Amygdala (tissue), 56 donors: ENCODE results near the gene PFN3.
A peak's percentile ranks its signal among the peaks of the same experiment; 100 is the strongest.

ENCODE experiments used
- DNase-seq, 56 donors: peaks; one replicate each; lab custom pipeline; 2025; lab: John Stamatoyannopoulos, UW

PFN3 gene

DNA sequence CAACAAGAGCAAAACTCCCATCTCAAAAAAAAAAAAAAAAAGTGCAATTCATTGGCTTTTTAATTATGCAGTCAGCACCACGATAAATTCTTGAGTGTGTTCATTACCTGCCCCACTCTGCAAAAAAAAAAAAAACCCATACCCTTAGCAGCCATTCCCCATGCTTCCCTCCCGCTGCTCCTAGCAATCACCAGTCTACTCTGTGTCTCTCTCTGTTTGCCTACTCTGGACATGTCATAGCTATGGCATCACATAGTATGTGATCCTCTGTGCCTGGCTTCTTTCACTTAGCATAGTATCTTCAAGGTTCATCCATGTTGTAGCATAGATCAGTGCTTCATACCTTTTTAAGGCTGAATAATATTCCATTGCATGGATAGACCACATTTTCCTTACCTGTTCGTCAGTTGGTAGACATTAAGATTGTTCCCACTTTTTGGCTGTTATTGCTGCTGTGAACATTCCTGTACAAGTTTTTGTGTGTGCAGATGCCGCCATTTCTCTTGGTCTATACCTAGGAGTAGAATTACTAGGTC lies 39.1 kb upstream of the PFN3 start:
- DNase-seq, result no peak

DNA sequence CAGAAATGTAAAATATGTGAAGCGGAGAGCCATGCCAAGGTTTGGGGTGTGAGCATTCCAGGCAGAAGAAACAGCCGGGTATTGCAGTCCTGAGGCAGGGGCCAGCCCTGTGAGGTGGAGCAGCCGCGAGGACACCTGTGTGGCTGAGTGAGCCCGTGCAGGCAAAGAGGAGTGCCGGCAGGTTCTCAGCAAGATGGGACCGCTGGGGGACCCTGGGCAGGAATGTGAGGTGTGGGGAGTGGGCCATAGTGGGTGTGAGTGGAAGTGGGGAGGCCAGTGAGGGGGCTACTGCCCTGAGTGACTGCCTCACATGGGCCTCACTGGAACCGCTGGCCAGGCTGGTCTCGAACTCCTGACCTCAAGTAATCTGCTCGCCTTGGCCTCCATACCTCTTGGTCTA lies 38.0 kb upstream of the PFN3 start:
- DNase-seq, result no peak

DNA sequence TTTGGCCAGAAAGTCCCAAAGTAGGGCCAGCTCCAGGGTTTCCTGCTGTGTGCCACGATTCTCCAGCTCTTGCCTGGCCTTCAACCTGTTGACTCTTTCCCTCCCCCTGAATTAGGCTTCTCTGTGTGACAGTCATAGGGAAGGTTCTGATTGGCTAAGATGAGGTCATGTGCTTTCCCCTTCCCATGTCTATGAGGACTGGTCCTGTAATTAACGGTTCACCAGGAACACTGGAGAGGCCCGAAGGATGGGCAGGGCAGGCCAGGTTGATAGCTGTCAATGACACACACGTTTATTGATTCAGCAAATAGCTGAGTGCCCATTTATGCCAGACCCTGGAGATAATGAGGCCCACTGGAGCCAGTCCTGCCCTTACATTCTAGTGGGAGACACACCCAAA lies 37.2 kb upstream of the PFN3 start:
- DNase-seq, result no peak

DNA sequence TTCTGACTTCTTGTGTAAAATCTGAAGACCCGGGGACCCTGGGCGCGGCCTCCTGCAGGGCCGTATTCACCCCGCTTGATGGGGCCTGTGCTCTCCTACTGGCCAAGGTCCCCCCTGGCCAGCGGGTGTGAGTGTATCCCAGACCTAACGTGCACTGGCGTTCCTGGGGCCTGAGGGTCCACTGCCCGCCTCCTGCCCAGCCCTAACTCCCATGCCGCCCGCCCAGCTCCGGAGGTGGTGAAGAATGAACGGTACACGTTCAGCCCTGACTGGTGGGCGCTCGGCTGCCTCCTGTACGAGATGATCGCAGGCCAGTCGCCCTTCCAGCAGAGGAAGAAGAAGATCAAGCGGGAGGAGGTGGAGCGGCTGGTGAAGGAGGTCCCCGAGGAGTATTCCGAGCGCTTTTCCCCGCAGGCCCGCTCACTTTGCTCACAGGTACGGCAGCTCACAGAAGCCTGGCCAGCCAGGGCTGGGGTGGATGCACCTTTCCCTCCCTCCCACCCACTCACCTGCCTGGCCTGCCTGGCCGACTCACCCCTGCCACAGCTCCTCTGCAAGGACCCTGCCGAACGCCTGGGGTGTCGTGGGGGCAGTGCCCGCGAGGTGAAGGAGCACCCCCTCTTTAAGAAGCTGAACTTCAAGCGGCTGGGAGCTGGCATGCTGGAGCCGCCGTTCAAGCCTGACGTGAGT lies 35.5 kb upstream of the PFN3 start:
- DNase-seq, result no peak

DNA sequence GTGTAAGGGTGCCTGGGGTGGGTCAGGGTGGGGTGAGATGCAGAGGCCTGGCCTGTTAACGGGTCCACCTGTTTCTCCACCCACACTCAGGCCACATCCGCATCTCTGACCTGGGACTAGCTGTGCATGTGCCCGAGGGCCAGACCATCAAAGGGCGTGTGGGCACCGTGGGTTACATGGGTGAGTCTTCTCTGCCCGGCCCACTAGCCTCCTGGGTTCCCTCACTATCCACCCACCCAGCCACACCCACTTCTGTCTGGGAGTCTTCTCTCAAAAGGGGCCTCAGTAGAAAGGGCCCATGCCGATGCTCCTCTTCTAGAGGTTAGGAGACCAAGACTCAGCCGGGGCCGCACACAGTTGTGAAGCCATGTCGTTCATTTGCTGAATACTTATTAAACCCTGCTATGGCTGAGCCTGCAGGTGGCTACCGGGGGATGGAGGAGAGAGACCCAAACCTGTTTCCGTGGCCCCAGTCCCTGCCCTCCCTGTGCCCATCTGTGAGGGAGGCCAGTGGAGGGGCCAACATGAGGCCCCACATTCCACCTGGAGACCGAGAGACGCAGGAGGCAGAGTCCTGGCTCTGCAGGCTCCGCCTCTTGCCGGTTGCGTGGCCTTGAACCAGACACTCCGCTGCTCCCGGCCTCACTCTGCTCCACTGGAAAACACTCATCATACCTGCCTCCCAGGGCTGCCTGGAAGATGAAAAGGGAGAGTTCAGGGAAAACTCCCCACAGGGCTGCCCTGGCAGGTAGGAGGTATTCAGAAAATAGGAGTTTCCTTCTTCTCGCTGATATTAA lies 34.7 kb upstream of the PFN3 start:
- DNase-seq, result no peak

DNA sequence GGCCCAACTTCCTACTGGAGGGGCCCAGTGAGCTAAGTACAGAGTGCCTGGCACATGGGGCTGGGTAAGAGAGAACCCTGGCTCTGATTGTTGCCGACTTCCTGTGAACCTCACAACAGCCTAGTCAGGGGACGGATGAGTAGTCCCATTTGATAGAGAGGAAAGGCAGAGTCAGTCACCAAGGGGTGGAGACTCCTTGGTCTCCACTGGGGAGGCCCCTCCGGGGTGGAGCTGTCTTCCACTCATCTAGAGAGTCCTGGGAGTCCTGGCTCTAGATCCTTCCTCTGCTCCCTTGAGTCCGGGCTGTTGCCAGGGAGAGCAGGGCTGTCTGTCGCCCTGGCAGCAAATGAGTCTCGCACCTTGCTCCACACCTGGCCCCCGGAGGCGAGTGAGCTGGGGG lies 34.0 kb upstream of the PFN3 start:
- no peak for DNase-seq

DNA sequence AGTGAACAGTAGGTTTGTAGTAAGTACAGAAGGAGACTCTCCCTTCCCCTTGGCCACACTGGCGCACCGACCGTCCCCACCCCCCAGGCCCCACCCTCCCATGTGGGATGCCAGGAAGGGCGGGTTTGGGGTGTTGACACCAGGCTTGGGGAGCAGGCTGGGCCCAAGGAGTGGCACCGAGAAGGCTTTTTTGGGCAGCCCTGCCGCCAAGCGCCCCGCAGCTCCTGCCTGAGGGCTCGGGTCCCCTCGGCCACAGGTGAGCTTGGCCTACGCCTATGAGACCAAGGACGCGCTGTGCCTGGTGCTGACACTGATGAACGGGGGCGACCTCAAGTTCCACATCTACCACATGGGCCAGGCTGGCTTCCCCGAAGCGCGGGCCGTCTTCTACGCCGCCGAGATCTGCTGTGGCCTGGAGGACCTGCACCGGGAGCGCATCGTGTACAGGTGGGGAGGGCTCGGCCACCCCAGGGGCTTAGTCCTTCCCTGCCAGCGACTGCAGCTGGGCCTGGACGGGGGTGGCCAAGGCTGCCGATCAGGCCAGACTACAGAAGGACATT lies 33.3 kb upstream of the PFN3 start:
- no peak for DNase-seq

DNA sequence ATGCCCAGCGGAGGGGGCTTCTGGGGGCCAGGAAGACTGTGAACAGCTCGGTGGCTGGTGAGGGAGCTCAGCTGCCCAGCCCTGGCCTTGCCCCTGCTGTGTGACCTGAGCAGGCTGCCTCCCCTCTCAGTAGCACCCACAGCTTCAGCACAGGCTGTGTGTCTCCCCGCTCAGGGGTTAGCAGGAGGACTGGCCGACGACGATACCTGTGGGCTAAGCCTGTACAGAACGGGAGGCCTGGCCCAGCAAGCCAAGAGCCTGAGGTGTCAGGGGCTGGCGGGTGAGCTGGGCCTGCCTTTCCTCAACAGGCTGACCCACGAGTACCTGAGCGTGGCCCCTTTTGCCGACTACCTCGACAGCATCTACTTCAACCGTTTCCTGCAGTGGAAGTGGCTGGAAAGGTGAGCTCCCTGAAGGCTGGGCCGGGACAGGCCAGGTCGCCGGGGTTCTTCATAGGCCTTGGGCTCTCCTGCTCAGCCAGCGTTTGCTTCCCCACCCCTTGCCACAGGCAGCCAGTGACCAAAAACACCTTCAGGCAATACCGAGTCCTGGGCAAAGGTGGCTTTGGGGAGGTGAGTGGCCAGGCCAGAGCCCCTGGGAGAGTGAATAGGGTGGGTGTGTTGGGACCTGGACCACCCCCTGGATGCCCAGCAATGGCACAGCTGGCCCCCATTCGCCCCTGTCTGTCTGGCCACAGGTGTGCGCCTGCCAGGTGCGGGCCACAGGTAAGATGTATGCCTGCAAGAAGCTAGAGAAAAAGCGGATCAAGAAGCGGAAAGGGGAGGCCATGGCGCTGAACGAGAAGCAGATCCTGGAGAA lies 32.6 kb upstream of the PFN3 start:
- no peak for DNase-seq

DNA sequence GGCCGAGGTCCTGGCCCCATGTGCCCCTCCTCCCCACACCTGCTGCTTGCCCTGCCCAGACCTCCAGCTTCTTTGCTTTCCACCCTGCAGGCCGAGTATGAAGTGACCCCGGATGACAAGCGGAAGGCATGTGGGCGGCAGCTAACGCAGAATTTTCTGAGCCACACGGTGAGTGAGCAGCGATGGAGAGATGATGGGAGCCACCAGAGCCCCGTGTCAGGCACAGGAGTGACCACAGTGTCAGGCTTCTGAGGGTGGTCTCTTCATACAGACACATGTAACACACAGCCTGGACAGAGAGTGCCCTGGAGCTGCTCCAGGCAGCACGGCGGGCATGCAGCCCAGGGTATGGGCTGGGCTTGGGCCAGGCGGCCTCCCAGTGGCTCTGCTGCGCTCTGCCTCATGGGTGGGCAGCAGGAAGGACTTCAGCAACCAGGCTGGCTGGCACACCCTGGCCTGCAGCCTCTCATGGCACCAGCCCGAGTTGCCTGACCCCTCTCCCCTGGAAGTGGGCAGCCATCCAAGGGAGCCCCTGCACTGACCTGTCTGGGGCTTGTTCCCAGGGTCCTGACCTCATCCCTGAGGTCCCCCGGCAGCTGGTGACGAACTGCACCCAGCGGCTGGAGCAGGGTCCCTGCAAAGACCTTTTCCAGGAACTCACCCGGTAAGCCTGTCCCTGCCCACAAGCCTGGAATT lies 31.8 kb upstream of the PFN3 start:
- DNase-seq, result peak in 34 of 56 donors; percentile 15 to 72 (median 39)

DNA sequence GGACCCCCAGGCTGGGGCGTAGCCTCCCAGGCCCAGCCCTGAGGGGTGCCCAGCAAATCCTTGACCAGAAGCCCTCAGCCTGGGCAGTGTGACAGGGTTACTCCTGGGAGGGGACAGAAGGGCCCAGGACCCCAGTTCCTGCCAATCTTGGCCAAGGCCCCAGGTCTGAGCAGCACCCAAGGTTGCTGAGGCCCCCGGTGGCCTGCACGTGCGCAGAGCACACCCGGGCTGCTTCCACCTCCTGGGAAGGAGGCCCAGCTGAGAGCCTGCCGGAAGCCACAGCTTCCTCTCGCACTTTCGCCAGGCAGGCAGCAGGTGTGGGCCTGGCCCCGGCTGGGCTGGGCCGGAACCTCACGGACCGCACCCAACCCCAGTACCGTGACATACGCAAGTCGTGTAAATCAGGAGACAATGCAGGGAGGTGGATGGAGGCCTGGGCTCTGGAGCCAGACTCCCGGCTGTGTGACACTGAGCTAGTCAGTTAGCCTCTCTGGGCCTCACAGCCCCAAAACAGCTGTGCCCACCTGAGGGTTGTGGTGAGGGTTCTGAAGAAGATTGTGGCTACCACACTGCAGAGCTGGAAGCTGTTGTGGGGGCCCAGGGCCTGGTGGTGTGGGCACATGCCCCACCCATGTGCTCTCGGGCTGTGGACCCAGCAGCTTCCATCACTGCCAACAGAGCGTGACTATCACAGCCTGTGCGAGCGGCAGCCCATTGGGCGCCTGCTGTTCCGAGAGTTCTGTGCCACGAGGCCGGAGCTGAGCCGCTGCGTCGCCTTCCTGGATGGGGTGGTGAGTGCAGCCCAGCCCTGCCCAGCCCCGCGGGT lies 31.1 kb upstream of the PFN3 start:
- peak in 7 of 56 donors; percentile 17 to 40 (median 34) for DNase-seq

DNA sequence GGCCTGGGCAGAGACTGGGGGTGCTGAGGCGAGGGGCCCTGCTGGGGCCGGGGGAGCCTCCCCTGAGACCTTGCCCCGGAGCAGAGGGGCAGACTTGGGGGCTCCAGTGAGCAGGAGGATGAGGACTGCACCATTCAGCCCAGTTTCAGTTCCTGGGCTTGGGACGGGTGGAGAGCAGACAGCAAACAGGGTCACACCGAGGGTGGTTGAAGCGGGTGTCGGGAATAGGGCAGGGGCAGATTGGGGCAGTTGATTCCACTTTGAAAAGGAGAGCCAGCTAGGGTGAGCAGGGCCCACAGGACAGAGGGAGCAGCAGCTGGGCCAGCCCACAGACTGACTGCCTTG lies 30.5 kb upstream of the PFN3 start:
- DNase-seq, result no peak

DNA sequence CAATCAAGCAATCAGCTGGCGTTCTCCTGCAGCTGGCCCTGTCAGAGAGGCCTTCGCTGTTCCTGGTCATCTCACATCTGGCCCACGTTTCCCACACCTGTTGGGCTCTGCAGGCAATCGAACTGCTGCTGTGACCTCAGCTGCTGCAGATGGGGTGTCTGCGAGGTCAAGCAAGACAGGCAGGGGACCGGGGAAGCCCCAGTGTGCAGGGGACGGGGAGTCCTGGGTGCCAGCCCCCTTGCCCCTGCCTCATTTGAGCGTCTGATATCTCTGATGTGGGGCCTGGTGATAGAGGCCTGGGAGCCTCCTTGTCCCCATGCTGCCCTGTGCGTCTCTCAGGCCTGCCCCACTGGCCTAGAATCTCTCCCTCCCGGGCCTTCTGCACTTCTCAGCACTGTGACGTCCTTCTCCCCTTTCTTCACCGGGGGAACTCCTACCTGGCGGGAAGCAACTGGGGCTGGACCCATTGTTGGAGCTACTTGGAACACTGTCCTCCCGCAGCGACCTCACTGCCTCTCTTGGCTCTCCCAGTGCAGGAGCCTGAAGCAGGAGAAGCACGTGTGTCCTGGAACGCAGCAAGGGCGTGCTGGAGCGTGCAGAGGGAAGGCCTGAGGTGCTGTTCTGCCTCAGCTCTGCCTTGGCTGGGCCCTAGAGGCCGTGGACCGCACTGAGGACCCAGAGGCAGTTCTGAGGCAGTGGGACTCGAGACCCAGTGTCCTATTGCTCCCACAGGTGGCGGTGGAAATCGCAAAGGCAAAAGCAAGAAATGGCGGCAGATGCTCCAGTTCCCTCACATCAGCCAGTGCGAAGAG lies 29.9 kb upstream of the PFN3 start:
- no peak for DNase-seq

DNA sequence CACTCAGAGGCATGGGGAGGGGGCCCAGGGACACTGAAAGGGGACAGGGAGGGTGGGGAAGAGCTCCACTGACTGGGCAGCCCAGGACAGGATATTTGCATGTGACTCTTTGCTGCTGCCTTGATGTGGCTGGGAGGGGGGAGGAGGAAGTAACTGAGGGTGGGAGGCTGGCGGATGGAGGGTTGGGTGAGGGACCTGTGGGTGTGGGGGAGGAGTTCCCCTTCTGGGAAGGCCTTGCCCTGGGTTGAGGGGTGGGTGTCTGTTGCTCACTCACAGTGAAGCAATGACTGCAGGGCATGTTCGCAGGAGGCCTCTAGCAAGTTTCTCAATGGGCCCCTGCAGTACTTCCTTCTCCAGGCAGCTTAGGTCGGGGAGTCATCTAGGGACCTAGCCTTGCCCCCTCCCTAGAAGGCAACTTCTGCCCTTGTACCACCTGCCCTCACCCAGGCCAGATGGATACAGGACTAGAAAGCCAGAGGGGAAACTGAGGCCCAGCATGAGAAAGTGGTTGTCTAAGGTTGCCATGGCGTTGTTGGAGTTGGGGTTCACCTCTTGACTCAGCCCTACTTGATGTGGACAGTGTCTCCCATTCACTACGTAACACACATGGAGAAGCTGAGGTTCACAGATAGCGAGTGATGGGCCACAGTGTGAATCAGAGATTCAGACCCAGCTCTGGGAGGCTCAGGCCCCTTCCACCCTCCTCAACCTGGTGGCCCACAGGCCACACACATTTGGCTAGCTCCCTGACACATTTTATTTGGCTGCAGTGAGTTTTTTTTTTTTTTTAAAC lies 29.0 kb upstream of the PFN3 start:
- DNase-seq, result peak in 12 of 56 donors; percentile 14 to 62 (median 24)

DNA sequence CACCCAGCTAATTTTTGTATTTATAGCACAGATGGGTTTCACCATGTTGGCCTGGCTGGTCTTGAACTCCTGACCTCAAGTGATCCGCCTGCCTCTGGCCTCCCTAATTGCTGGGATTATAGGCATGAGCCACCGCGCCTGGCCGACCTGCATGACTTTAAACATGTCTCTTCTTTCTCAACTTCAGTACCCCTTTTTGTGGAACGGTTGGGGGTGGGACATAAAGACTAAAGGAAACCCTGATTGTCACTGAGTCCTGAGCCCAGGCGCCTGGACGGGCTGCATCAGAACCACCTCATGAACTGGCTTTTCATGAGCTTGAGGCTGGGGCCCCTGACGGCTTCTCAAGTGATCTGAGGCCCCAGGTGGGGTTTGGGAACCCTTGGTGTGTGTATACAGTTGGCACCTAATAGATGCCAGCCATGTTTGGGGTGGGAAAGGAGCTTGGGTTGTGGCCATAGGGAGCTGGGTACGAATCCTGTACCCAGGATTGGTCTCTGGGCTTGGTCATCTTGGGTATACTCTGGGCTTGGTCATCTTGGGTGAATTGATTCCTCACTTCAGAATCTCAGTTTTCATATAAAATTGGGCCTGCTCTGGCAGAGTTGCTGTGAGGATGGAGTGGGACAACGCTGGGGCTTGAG lies 28.2 kb upstream of the PFN3 start:
- DNase-seq, result no peak

DNA sequence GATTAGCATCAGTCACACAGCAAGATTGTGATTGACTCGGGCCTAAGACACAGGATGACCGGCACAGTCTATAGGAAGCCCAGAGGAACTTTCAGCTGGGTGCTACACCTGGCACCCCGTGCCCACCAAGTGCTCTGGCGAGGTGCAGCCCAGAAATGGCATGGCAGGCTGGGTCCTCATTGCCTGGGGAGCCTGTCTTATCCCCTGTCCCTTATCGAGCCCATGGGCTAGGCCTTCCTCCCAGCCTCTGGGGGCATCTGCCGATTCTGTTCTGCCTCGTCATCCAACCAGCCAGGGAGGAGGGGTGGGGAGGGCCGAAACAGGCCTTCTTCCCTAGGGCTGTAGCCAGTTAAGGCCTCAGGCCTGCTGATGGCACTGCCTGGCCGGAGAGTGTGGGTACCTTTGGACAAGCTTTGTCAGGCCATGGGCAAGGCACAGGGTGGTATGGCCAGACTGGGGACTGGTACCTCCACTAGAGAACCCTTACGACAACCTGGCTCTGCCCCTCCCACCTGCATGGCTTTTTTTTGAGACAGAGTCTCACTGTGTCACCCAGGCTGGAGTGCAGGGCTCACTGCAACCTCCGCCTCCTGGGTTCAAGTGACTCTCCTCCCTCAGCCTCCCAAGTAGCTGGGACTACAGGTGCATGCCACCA lies 27.6 kb upstream of the PFN3 start:
- DNase-seq, result no peak

DNA sequence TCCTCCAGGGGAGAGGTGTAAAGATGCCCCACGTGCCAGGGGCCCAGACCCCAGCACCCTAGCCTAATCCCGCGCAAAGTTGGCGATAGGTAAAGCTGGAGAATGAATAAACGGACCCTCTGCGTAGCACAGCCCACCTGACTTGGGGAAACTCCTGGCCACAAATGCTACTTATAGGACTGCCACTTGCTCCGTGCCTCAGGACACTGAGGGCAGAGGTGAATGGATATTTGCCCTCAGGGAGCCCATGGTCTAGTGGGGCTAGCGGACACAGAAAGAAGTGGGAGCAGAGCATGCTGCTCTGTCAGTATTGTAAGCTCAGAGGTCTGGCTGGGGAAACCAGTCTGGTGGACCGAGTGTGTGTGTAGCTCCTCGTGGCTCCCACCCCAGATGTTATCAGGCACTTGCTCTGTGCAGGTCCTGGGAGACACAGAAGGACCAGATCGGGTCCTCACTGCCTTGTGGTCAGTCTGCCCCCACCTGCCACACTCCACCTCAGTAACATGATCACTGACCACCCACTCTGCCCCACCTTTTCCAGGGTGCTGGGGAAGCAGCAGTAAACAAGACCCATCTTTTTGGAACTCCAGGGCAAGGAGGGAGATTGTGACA lies 26.9 kb upstream of the PFN3 start:
- DNase-seq, result no peak
